HG02678 (cell line): Measurements from ENCODE around the gene ZSWIM6.

Experiments
- ATAC-seq: cut with Tn5 transposase; IDR thresholded peaks from one replicate; pipeline ENCODE4 v1.9.1; 2021; ENCODE audit warnings: mild to moderate bottlenecking, moderate library complexity; ENCODE audit not compliant: unreplicated experiment

The ZSWIM6 gene

DNA sequence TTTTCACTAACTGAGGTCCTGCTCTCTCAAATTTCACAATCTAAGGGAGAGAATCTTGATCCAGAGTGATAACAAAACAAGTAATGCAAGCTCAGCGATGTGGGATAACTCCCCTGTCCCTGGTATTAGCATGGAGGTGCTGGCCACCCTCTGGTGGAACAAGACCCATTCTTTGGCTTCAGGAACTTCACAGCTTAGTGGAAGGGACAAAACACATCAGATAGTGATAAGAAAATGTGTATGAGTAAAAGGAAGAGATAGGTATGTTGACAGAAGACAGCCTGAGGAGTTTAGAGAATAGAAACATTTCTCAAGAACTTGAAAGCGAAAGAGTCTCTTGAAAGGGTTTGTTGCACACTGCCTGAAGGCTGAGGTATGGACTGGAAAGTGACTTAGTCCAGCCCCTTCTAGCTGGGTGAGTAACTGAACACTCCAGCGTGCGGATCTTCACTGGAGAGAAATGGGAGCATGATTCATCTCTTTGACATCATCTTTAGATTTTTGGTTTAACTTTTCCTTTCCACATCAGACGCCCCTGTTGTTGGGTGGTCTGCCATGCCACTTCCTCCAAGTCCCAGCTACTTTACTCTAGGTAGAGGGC lies 25.4 kb upstream of the ZSWIM6 start:
- ATAC-seq = no peak

DNA sequence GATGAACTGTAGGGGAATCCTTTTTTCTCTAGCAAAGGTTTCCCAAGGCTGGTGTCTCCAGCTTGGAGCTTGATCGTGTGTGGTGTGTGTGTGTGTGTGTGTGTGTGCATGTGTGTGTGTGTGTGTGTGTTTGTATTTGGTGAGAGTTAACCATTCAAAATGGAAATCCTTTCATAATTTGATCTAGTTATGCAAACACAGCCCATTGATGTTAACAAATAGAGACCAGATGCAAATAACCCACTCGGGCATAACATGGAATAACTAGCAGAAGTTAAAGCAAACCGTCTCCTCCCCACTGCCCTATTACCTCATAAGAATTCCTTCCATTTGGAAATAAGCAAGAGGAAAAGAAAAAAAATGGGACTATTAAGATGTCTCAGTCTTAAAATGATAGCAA lies 24.9 kb upstream of the ZSWIM6 start:
- ATAC-seq = no peak

DNA sequence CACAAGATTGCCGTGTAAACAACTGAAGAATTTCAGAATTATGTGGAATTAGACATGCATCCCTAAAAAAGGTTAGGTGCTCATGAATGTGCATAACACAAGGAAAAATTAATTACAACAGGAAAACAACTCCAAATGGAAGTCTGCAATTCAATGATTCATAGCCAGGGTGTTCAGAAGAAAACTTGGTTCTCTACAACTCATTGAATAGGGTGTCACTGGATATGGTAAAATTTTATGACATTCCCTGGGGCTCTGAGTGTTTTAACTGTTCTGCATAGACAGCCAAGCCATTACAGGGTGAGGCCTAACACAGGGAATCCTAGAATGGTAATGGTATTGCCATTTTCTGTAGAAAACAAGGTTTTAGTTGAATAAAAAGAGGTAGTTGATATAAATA lies 24.4 kb upstream of the ZSWIM6 start:
- no peak for ATAC-seq

DNA sequence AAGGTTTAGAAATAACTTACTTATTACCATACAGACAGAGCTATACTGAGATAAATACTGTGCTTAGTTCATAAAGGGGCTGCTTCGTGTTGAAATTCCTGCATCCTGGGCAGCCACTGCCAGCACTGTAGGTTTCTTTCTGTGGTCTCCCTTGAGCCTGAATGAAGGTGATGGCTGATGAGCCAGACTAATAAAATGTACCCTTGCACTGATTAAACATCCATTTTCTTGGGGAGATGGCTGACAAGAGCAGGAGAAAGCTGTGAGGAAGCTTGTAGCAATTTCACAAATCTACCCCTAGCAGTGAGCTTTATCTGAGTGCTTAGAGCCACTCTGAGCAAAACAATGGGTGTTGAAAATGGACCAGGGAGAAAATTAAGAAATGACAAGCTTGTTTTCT lies 23.3 kb upstream of the ZSWIM6 start:
- no peak for ATAC-seq

DNA sequence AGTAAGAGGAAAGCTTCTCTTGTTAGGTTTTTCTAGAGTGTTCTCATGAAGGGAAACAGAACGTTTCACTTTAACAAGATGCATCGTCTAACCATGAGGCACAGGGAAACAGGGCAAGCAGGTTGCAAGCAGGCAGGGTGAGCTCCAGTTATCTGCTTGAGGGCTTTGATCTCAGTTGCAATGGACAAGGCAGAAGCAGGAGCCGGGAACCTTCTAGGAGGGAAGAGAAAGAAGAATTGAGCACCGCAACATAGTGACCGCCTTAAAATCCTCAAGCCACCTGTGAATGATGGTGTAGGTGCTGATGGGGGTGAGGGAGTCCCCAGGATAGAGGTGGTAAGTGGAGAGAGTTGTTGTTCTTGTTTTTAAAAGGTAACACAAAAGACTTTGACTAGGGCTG lies 22.9 kb upstream of the ZSWIM6 start:
- no peak for ATAC-seq

DNA sequence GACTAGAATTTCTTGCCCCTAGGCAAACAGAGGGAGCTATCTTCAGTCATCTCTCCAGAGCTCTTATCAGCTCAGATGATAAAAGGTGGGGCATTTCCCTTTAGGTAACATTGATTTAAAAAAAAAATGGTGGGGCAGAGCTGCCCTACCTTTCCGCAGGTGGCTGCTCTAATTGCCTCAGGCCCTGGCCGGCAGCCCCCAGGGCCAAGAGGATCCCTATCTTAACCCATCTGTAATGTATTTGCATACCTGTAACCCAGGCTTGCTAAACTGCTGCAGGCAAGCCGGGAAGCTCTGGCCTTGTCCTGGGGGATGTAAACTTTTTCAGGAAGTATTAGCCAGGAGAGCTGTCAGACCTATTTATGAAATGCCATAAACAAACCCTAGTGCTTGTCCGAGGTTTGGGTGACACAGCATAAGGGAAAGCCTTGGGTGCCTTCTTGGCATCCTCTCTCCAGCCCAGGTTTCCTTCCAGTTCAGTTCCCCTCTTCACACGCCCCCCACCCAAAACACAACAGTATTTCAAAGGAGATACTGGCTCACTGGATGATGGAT lies 20.9 kb upstream of the ZSWIM6 start:
- ATAC-seq = no peak

DNA sequence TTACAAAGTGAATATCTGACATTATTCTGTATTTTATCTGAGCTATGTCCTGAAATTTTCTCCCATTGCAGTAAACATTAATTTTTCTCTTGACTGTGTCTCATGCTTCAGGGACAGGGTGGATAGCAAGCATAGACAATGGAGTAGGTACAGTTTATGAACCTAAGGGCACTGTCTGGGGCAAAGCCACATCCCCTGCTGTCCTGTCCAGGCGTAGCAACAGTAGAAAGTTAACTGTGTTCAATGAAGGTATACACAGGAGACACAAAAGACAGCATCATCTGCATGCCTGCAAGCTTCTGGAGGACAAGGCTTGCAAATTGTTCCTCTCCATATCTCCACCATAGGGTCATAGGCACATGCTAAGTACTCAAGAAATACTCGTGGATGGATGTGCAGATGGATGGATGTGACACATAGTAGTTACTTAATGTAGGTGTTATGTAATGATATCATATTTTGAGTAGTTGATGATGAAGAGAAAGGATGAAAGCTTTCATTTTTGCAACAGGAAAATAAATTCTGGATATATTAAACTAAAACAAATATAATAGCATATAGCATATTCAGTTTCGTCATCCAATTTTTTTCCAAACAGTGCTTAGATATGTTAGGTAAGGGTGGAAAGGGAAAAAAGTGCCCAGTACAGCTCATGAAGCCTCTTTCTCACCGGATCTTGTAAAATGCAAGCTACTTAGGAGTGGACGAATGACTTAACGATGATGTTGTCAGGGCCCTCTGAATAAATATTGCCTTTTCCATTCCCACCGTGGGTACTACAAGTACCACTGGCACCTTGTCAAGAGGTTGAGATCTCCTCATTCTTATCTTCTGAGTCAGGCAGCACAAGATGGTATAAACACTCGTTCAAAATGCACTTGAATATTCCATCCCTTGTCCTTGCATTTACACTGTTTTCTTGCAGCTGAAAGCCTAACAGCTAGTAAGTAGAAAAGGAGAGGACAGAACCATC lies 19.9 kb upstream of the ZSWIM6 start:
- no peak for ATAC-seq

DNA sequence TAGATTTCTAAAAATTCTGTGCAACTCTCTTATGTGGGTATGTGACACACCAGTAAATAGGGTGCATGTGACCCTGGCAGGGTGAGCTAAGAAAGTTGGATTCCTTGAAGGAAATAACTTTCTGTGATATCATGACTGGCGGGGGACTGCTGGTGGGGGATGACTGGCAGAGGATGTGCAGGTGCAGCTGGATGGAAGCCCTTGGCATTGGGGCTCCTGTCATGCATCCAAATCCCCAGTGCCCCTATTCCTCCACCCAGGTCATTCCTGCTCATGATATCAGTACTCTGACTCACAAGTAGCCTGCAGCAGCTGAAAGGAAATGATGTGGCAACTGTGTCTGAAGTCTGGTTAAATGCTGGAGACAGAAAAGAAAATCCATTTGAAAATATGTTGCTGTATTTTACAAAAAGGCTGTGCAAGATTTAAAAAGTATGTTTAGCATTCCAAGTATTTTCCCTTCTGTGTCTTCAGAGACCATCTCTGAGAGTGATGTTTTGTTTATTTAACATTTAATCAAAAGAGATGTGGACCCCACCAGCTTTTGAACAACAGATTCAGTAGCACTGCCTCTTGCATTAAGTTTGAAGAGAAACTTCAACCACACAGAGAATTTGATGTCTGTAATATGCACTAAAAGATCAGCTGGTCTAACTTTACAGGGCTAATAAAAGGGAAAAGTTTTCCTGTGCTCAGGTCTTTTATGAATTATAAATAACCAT lies 17.9 kb upstream of the ZSWIM6 start:
- no peak for ATAC-seq

DNA sequence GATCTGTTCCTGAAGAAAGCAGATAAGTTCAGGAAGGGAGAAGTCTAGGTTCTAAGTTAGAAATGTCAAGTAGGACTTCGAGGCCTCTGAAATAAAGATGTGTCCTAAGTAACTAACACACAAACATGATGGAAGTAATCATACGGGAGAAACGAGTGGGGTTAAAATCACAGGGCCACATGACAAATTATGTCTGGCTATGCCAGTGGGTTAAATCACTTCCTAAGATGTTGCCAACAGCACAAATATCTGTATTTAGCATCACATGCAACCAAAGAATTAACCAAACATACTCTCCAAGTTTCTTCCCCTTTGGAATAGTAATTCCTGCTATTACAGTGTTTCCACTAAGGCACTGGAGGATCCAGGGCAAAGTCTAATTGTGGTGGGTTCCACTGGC lies 13.7 kb upstream of the ZSWIM6 start:
- no peak for ATAC-seq

DNA sequence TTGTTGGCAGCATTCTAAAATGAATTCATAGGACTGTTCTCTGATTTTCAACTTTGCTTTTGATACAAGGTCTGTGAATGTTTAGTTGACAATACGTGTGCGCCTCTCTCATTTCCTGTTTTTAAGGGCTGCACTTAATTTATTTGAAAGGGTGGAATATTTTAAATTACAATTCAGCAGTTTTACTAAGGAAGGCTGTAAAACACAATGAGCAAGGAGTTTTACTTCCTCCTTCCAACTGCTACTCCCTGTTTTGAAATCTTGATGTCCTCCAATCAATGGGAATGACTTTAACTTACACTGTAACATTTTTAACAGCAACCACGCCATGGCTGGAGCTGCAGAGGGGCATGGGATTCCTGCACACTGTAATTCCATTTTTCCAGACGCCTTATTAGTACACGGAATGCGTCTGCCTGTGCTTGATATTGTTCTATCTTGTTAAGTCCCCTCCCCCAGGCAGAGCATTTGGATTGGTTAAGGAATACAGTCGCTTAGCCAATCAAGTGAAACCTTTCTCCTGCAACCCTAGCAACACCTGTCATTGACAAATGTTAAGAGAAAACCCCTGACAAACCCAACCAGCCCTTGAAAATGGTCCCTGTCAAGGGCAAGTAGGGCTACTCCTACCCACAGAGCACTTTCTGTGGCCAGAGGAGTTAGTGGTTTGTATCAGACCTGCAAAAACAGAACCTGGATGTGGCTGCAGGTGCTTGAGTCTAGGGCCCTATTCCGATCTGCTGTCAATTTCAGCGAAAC lies 12.5 kb upstream of the ZSWIM6 start:
- ATAC-seq = peak; percentile 98

DNA sequence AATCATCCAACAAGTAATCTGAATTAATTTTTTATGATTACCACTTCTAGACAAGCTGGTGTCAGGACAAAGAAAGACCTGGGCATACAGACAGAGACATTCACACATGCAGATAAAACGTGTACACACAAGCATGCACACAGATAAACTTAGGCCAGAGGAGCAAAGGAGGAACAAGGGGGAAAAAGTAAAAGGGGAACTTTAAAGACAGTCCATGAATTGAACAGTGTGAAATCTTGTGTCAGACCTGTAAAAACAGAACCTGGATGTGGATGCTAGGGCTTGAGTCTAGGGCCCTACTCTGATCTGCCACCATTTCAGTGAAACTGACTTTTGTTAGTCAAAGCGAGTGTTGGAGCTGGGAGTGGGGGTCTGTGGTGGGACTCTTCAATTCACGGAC lies 11.2 kb upstream of the ZSWIM6 start:
- no peak for ATAC-seq

DNA sequence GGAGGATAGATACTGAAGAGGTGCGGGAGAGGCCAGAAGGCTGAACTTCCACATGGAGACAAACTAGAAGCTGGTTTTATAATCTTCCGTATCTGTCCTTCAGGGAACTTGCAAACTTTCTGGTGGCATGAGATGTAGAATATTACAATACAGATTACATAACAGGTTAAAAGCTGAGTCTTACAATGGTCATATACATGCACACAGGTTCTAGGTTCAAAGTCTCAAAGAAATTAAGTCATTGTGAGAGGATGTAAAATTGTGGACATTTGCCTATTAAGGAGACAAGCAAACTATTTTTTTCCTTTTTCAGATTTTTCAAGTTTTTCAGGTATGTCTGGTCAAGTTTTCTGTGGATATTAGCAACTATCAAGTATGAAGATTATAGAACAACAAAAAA lies 10.4 kb upstream of the ZSWIM6 start:
- no peak for ATAC-seq

DNA sequence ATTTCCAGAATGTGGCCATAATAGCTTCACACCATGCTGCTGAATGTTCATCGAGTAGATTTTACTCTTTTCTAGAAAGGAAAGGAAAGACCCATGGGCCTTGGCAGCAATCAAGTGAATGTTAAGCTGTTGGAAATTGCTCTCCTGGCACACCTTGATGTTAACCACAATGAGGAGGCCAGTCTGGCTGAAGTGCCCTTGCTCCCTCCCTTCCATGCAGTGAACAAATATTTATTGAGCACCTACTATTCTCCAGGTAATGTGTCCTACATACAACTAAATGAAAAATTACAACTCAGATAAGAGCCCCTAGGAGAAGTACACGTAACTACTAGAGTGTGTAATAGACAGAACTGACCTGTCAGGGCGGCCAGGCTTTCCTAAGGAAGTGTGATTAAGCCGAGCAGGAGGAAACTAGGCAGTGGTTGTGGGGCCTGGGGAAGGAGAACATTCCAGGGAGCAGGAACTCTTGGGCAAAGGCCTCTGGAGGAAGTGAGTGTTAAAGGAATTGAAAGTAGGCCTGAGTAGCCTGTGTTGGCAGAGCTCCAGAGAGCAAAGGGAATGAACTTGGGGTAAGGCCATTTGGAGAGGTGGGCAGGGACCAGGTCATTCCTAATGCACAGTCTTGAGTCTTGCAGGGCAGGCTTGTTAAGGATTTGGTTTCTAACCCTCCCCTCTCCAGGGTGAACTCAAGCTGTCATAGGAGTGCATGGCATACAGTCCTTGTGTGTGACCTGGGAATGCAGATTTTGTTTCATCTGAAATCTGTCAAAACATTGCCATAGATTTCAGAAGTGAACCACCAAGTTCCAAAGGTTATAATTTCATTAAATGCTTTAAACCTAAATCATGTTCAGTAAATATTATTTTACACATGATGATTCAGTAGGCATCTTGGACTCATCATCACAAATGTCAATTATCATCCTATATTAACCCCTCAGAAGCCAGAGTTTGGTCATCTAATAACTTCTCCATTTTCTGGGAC lies 9.0 kb upstream of the ZSWIM6 start:
- no peak for ATAC-seq

DNA sequence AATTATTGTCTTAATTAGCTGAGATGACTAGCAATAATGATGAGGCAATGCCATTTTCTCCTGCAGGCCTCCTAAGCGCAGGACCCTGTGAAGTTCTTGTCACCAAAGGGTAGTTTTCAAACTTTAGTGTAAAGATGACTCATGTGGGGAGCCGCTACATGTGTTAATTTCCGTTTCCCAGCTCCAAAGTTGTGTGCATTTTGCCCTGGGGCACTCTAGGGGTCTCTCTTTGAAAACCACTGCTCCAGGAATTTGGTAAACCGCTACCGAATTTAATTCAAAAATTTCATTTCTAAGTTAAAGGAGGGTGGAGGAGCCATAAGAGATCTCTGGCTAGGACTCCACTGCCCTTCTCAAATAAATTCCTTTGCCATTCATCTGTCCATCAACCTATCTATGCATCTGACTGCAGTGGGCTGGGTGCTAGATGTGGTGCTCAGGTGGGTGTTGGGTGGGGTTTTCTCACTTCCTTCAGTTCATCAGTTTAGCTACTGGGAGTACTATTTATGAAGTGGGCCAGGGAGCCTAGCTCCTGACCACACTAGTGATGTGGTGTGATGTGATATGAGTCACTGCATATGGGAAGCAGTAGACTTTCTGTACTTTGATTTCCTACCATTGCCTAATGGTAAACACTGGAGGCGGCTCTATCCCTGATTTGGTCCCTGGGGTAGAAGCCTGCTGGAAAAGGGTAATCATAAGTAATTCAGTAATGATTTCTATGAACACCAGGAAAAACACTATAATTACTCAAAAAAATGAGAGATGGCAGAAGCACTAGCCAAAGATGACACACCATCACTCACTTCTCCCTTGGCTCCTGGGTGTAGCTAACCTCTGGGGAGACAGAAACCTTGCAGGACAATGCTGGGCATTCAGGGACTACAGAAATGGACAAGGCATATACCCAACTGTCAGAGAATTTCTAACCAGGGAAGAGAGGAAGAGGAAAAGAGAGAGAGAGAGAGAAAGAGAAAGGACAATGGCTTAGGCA lies 4.0 kb upstream of the ZSWIM6 start:
- ATAC-seq = peak; percentile 26

DNA sequence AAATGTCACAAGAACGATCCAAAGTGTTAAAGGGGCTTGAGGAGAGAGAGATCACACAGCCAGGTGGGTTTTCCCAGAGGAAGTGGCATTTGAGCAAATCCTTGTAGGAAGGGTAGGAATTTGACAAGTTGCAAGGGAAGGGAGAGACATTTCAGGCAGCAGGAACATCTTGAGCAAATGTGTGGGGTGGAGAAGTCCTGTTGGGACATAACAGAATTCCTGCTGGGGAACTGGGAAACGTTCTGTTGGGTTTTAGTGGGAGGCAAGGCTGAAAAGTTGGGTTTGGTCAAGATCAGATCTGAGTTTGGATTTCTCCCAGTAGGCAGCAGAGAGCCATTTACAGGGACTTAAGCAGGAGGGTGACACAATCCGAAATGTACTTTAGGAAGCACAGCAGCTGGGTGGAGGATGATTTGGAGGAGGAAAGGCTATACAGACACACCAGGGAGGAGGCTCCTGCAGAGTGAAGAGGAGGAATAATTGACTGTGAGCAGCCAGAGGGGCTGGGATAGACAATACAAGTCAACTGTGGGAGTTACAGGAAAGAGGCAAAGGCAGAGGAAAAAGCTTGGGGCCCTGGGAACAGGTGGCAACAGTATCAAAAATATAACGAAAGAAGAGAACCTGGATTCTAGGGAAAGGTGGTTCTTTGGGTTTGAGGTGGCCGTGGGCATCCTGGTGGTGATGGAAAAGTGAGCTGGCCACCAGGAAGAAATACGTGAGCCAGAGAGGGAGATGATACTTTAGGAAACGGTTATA lies 3.1 kb upstream of the ZSWIM6 start:
- ATAC-seq = no peak

DNA sequence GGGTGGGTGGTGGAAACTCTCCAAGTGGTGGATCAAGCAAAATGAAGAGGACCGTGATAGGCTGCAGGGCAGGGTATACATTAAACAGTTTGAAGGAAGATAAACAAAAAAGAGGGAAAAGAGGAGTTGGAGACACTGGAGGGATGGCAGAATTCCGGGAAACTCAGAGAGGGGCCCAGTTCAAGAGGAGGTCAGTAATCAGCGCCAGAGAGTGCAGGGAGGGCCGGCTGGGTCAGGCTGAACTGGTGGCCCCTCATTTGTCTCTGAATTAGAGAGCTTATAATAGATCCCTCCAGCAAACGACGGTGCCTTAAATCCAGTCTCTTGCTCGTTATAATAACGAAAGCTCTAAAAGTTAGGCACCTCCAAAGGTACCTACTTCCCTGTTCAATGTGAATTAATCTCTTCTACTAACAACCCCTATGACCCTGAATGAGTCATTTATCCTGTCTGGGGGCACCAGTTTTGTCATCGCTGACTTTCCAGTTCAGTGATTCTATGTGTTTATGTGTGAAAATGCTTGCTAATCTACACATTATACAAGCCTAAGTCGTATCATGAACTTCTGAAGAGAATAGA lies 2.4 kb upstream of the ZSWIM6 start:
- ATAC-seq = no peak

DNA sequence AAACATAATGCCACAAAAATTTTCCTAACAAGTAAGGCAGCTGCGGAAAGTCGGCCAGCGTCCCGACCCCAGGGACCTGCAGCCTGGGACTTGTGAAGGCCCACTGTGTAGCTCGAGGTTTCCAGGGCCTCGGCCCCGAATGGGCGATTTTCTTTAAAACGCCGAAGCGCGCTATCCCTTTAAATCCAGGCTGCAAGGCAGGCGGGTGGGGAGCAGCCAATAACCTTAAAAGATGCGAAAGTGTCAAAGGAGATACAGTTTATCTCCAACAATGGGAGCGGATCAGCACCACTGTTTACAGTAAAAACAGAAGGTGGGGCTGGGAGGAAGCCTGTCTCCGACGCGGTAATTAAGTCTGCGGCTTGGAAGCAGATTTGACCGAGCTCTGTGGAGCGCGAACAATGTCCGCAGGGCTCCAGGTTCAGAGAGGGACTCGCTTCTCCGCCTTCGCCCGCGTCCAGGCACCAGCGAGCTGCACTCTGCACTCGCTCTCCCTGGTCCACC lies 1.7 kb upstream of the ZSWIM6 start:
- no peak for ATAC-seq
